ENCODE data around the gene KREMEN1.
"Not testable (repeated sequence)": the region's sequence is repeated elsewhere in the genome, so short reads cannot be mapped to it uniquely, and the experiment has no call there.

The KREMEN1 gene, protein sequence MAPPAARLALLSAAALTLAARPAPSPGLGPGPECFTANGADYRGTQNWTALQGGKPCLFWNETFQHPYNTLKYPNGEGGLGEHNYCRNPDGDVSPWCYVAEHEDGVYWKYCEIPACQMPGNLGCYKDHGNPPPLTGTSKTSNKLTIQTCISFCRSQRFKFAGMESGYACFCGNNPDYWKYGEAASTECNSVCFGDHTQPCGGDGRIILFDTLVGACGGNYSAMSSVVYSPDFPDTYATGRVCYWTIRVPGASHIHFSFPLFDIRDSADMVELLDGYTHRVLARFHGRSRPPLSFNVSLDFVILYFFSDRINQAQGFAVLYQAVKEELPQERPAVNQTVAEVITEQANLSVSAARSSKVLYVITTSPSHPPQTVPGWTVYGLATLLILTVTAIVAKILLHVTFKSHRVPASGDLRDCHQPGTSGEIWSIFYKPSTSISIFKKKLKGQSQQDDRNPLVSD

DNA sequence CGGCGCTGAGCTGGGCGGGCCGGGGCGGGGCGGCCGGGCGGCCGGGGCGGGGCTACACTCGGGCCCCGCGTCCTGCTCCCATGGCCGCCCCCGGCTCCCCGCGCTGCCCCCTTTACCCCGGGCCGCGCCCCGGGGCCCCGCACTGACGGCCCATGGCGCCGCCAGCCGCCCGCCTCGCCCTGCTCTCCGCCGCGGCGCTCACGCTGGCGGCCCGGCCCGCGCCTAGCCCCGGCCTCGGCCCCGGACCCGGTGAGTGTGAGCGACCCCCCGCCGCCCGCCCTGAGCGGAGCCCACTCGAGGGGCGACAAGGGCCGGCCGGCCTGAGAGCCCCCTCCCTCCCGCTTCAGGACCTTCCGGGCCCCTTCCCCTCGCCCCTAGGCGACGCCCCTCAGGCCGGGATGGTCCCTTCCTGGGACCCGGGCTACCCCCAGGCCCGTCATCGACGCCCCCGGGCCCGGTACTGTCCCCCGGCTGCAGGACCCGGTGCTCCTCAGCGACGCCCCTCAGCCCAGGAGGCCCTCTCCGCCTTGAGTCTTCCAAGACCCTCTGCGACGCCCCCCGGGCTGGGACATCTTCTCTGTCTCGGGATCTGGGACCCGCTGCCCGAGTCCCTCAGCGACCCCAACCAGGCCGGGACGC is at the start of gene KREMEN1:
KREMEN1 (plus strand) TSS at position 57 of the 639 bp plus-strand sequence; CDS start at position 153, 96 bp downstream.
- no peak for DNase-seq

- no peak for DNase-seq
Observed at GRCh38 chr22:29023172-29023796, 49.6 kb upstream of the KREMEN1 start.

DNA sequence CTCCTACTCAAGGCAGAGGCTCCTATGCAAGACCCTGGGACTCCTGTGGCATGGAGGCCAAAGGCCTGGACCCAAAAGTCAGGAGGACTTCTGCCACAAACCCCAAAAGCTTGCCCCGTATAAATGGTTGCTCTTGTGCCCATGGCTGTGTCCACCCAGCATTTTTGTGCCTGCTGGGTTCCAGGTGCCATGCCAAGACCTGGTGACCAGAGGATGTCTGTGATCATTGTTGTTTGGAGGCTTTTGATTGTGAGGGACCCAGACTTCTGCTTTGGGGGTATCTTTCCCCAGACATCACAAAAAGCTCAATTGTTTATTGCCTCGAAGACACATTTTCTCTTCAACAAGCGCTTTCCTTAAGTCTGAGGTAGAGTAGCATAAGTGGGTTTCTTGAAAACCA is 46.3 kb upstream of the KREMEN1 start:
- no peak for DNase-seq

GRCh38 chr22:29028468-29028867 is 44.4 kb upstream of the KREMEN1 start:
- no peak for DNase-seq

- no peak for DNase-seq
Observed at GRCh38 chr22:29029202-29030000, 43.4 kb upstream of the KREMEN1 start.

DNA sequence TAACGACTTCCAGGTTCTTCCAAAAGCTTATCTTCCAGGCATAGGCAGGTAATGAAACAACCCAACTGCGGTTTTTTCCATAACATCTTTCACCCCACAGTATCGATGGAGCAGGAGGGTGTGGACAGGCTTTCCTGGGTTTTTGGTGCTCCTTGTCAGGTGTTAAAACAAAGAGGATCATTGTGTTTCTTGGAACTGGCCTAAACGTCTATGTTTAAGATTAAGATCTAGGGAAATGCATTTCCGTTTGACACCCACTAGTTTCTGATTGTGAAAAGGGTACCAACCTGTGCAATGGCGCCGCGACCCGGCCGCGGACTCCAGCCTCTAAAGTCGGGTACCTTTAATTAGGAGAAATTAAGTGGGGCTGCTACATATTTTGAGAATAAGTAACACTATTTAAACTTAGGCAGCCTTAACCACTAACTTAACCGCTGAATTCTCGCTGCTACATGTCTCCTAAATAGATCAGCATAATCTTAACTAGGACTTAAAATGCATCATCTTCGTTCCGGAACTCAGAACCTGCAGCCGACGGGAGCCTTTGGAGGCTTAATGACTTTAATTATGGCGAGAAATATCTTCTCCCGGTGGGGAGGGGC is 42.7 kb upstream of the KREMEN1 start:
- DNase-seq = no peak

DNA sequence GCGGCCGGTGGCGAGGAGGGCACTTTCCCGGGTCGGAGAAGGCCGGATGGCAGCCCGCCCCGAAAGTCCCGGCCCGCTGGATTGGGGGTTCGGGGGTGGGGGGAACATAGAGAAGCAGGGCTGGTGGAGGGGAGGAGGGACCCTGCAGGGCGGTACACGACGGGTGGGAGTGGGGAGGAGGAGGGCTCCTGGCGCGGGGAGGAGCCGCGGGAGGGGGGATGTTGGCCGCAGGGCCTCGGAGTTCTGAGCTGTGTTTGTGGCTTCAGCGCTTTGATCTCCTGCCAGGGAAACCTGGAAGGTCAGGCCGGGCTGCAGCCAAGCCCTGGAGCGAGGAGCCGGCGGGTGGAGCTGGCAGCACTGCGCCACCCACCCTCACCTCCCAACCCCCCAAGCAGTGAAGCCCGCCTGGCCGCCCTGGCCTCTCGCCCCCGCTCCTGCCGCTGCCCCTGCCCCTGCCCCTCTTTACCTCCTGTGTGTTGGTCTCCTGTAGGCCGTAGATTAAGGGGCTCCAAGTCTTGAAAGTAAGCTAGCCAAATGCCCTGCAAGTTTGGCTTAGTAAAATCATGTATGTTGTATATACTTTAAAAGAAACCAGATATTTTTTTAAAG is 42.1 kb upstream of the KREMEN1 start:
- no peak for DNase-seq

- no peak for DNase-seq
Observed at GRCh38 chr22:29031227-29032011, 41.4 kb upstream of the KREMEN1 start.

GRCh38 chr22:29032014-29032475 is 40.8 kb upstream of the KREMEN1 start:
- DNase-seq = no peak

- no peak for DNase-seq
Observed at GRCh38 chr22:29032584-29032983, 40.3 kb upstream of the KREMEN1 start.

- DNase-seq = no peak
Observed at GRCh38 chr22:29037340-29037932, 35.4 kb upstream of the KREMEN1 start.

DNA sequence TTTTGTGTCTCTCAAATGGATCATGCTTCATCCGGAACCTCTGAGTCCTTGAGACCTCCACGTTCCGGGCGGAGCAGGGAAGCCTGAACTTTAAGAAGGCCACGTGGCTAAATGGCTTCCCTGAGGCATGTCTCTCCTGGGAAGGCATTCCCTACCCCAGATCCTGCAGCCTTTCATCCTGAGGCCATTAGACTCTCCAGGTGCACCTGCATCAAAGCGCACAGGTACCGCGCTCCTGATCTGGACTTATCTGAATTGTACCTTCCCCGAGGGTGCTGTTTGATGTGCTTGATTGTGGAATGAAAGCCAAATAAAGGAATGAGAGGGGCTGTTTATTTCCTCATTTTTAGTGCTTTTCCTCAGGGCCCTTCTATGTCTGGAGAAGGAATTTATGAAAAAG is 33.7 kb upstream of the KREMEN1 start:
- DNase-seq = no peak

DNA sequence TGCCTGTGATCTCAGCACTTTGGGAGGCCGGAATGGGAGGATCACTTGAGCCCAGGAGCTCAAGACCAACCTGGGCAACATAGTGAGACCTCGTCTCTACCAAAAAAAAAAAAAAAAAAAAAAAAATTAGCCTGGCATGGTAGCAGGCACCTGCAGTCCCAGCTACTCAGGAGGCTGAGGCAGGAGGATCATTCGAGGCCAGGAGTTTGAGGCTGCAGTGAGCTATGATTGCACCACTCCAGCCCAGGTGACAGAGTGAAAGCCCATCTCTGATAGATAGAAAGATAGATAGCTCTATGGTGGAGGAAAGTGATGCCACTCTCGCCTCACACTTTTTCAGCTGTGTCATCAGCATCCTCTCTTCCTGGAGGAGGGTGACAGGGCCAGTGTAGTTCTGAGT is 33.2 kb upstream of the KREMEN1 start:
- DNase-seq = not testable (repeated sequence)

- DNase-seq = peak in 3 of 4 experiments; percentile 6 to 33 (median 19)
Observed at GRCh38 chr22:29040385-29041275, 32.2 kb upstream of the KREMEN1 start.

DNA sequence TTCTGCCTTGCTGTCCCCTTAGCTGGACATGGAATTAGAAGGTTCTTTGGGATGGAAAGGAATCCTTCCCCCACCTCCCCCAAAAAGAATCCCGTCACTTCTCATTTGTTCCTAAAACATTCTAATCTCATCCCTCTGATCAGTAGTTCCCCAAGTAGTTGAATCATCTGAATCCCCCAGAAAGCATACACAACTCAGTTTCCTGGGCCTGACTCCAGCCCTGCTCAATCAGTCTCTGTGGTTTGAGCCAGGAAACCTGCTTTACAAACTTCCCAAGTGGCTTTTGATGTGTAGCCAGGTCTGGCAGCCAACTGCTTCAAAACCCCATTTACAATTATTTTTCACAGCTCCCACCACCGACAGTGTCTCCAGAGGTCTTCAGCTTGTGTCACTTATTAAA is 31.4 kb upstream of the KREMEN1 start:
- no peak for DNase-seq

- DNase-seq = no peak
Observed at GRCh38 chr22:29043906-29044575, 28.8 kb upstream of the KREMEN1 start.

DNA sequence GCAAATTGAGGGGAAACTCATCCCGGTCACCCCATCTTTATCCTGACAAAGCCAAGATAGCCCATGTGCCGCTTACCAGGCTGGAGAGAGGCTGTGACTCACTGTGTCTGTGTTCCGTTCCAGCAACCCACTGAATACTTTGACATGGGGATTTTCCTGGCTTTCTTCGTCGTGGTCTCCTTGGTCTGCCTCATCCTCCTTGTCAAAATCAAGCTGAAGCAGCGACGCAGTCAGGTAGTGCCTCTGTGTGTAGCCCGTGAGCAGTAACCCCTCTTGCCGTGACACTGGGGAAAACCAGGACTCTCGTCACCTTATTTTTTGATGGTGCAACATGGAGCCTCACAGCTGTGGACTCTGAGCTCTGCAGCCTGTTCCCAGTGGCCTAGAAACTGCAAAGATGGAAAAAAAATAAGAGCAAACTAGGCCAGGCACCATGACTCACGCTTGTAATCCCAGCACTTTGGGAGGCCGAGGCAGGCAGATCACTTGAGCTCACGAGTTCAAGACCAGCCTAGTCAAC is 28.1 kb upstream of the KREMEN1 start:
- DNase-seq = no peak

DNA sequence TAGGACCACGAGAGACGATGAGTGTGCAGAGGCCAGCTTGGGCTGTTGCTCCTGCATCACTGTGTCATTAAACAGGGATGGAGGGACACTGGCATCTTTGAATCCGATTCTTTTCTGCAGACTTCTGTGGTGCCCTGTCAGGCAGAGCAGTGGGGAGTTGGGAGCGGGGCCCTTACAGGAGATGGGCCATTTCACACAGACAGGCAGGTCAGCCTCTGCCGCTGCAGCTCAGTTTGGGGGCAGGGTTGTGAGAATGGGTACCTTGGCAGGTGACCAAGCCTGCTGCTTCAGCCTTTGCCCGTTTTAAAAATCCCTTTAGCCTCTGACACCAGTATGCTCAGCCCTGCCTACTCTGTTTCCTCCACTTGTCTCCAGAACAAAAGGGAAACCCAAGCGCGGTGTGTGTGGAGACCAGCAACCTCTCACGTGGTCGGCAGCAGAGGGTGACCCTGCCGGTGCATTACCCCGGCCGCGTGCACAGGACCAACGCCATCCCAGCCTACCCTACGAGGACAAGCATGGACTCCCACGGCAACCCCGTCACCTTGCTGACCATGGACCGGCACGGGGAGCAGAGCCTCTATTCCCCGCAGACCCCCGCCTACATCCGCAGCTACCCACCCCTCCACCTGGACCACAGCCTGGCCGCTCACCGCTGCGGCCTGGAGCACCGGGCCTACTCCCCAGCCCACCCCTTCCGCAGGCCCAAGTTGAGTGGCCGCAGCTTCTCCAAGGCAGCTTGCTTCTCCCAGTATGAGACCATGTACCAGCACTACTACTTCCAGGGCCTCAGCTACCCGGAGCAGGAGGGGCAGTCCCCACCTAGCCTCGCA is 23.8 kb upstream of the KREMEN1 start:
- DNase-seq = no peak

Data from activated naive CD4-positive, alpha-beta T cell (primary cell).